ENCODE results near the gene NDUFB7. TPM values are rescaled to one million over a fixed set of nuclear protein-coding genes. Genes with fewer than 3 reads are reported as not detected.

Gene NDUFB7
- total and polyA plus RNA-seq, 2 experiments from 2014 or later: 244 to 316 TPM

- TF ChIP-seq EZH2phosphoT487 (IDR thresholded peaks at IDR 0.05; ENCODE audit: insufficient read depth, low read depth) (no peak), EZH2 (IDR thresholded peaks at IDR 0.05; ENCODE audit: insufficient read depth, poor library complexity, severe bottlenecking) (no peak)
- Histone ChIP-seq H3K4me2 (ENCODE audit: unreplicated experiment) (no peak overlapping the region), H3K9me3 (ENCODE audit: low read depth) (no peaks in the 10 kb centered on the region), H3K27ac (no peak overlapping the region), H3K36me3 (ENCODE audit: low read depth) (no peaks in the 10 kb centered on the region), H3K9ac (no peak overlapping the region), H4K20me1 (ENCODE audit: insufficient read depth) (no peaks in the 10 kb centered on the region), H3K4me1 (ENCODE audit: insufficient read depth) (no peaks in the 10 kb centered on the region), H3K27me3 (replicated peaks; ENCODE audit: insufficient read depth) (no peaks in the 10 kb centered on the region), H3K9me2 (ENCODE audit: insufficient read depth) (no peaks in the 10 kb centered on the region), H3K4me3 (no peak overlapping the region), H3F3A (ENCODE audit: insufficient read depth) (no peaks in the 10 kb centered on the region), H3K79me2 (ENCODE audit: insufficient read depth) (peaks cover 12% of the 10 kb centered on the region), H2AFZ (no peak overlapping the region)
- WGBS, 2 experiments (ENCODE audit: low coverage in 1 of 2, low lambda C conversion rate in 2 of 2, missing lambda C conversion rate in 2 of 2): 72 to 97% methylated on average over 6 to 33 of the region's 33 CpGs
- in situ Hi-C loops (cut with MboI): no loop called here
- DNase-seq: peak; percentile 38
These were observed 7.7 kb downstream of the NDUFB7 start for GRCh38 chr19:14563989-14564651.

GRCh38 chr19:14563590-14563926 is 8.3 kb downstream of the NDUFB7 start:
- H3K4me3 ChIP-seq: no peak overlapping the region
- no peak overlapping the region for H3K4me2 ChIP-seq (ENCODE audit: unreplicated experiment)
- H3K9me2 ChIP-seq (ENCODE audit: insufficient read depth): no peaks in the 10 kb centered on the region
- in situ Hi-C loops (cut with MboI): no loop called here
- no peak overlapping the region for H2AFZ ChIP-seq
- H3K4me1 ChIP-seq (ENCODE audit: insufficient read depth): no peaks in the 10 kb centered on the region
- WGBS, 2 experiments (ENCODE audit: low coverage in 1 of 2, low lambda C conversion rate in 2 of 2, missing lambda C conversion rate in 2 of 2): 93% methylated on average over 16 of the region's 16 CpGs
- no peak overlapping the region for H3K9ac ChIP-seq
- TF ChIP-seq EZH2phosphoT487 (IDR thresholded peaks at IDR 0.05; ENCODE audit: insufficient read depth, low read depth) (no peak), EZH2 (IDR thresholded peaks at IDR 0.05; ENCODE audit: insufficient read depth, poor library complexity, severe bottlenecking) (no peak)
- H3K27ac ChIP-seq: no peak overlapping the region
- no peaks in the 10 kb centered on the region for H4K20me1 ChIP-seq (ENCODE audit: insufficient read depth)
- peaks cover 6% of the 10 kb centered on the region for H3K79me2 ChIP-seq (ENCODE audit: insufficient read depth)
- H3K9me3 ChIP-seq (ENCODE audit: low read depth): no peaks in the 10 kb centered on the region
- H3K36me3 ChIP-seq (ENCODE audit: low read depth): no peaks in the 10 kb centered on the region
- no peak for DNase-seq
- H3K27me3 ChIP-seq (replicated peaks; ENCODE audit: insufficient read depth): no peaks in the 10 kb centered on the region
- H3F3A ChIP-seq (ENCODE audit: insufficient read depth): no peaks in the 10 kb centered on the region

GRCh38 chr19:14562660-14563589 is 8.9 kb downstream of the NDUFB7 start:
- H3K79me2 ChIP-seq (ENCODE audit: insufficient read depth): no peaks in the 10 kb centered on the region
- no peaks in the 10 kb centered on the region for H3K9me3 ChIP-seq (ENCODE audit: low read depth)
- no peaks in the 10 kb centered on the region for H3K27me3 ChIP-seq (replicated peaks; ENCODE audit: insufficient read depth)
- H3F3A ChIP-seq (ENCODE audit: insufficient read depth): no peaks in the 10 kb centered on the region
- H3K9me2 ChIP-seq (ENCODE audit: insufficient read depth): no peaks in the 10 kb centered on the region
- TF ChIP-seq EZH2 (IDR thresholded peaks at IDR 0.05; ENCODE audit: insufficient read depth, poor library complexity, severe bottlenecking): no peak
- no peak for TF ChIP-seq EZH2phosphoT487 (IDR thresholded peaks at IDR 0.05; ENCODE audit: insufficient read depth, low read depth)
- in situ Hi-C loops (cut with MboI): no loop called here
- WGBS, 2 experiments (ENCODE audit: low coverage in 1 of 2, low lambda C conversion rate in 2 of 2, missing lambda C conversion rate in 2 of 2): 88 to 89% methylated on average over 20 to 23 of the region's 23 CpGs
- no peaks in the 10 kb centered on the region for H4K20me1 ChIP-seq (ENCODE audit: insufficient read depth)
- DNase-seq: no peak
- no peak overlapping the region for H3K27ac ChIP-seq
- H3K4me3 ChIP-seq: no peak overlapping the region
- no peak overlapping the region for H3K9ac ChIP-seq
- H3K4me1 ChIP-seq (ENCODE audit: insufficient read depth): no peaks in the 10 kb centered on the region
- no peak overlapping the region for H2AFZ ChIP-seq
- H3K36me3 ChIP-seq (ENCODE audit: low read depth): no peaks in the 10 kb centered on the region
- H3K4me2 ChIP-seq (ENCODE audit: unreplicated experiment): no peak overlapping the region

- in situ Hi-C loops (cut with MboI): no loop called here
- Histone ChIP-seq H4K20me1 (ENCODE audit: insufficient read depth) (no peaks in the 10 kb centered on the region), H3K4me3 (no peak overlapping the region), H3K36me3 (ENCODE audit: low read depth) (no peaks in the 10 kb centered on the region), H3K9me3 (ENCODE audit: low read depth) (no peaks in the 10 kb centered on the region), H3K79me2 (ENCODE audit: insufficient read depth) (no peaks in the 10 kb centered on the region), H3K27me3 (replicated peaks; ENCODE audit: insufficient read depth) (no peaks in the 10 kb centered on the region), H3K27ac (no peak overlapping the region), H3K4me2 (ENCODE audit: unreplicated experiment) (no peak overlapping the region), H3K4me1 (ENCODE audit: insufficient read depth) (no peaks in the 10 kb centered on the region), H2AFZ (no peak overlapping the region), H3K9me2 (ENCODE audit: insufficient read depth) (no peaks in the 10 kb centered on the region), H3F3A (ENCODE audit: insufficient read depth) (no peaks in the 10 kb centered on the region), H3K9ac (no peak overlapping the region)
- no peak for DNase-seq
- TF ChIP-seq EZH2phosphoT487 (IDR thresholded peaks at IDR 0.05; ENCODE audit: insufficient read depth, low read depth) (no peak), EZH2 (IDR thresholded peaks at IDR 0.05; ENCODE audit: insufficient read depth, poor library complexity, severe bottlenecking) (no peak)
- 86% methylated on average over 17 to 22 of the region's 22 CpGs for WGBS, 2 experiments (ENCODE audit: low coverage in 1 of 2, low lambda C conversion rate in 2 of 2, missing lambda C conversion rate in 2 of 2)
These were observed 10.0 kb downstream of the NDUFB7 start for GRCh38 chr19:14561847-14562351.

Measured in GM23248 (cell line).